Measurements from ENCODE around the gene PTPRD. TPM values are rescaled to one million over a fixed set of nuclear protein-coding genes. Genes with fewer than 3 reads are reported as not detected.

PTPRD gene
- total and polyA plus RNA-seq, 9 donors, result 16.2 to 231 (median 85.8) TPM

DNA sequence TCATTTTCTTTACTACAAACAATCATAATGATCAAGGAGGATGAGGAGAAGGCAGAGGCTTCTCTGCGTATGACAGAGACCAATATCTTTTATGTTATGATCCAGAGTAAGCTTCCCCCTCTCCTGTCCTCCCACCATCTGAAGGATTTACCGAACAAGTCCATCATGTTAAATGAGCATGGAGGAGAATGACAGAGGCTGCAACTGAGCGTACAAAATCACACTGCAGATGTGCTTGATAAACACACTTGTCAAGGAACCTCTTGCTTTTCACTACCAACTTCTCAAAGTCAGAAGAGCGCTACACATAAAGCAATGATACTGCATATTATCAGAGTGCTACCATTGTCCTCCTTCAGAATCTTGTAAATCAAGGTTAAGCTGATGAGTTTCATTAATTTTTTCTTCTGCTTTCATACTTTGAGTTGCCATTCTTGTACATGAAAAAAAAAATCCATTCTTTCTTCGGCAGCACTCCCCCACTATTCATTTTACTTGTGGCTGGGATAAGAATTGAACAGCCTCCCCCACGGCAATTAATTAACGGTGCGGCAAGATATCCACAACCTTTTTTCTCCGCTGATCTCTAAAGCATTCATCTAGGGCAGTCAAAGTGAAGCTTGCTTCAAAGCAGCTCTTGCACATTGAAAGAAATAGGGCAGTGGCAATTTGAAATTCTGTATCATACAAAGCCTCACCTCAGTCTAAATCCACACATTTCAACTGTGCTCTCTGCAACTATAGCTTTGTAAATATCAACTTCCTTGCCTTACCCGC is 2139.4 kb downstream of the PTPRD start:
- intact Hi-C loops (cut with DNase I), result loop anchor here in 1 of 4 donors (5.0 kb wide), 1 partner anchor 416 kb away; no protein-coding TSS in a partner anchor
- Histone ChIP-seq H3K4me1 (ENCODE audit: insufficient read depth) (no peaks in the 10 kb centered on the region), H3K4me3 (no peak overlapping the region), H3K27me3 (no peaks in the 10 kb centered on the region), H3K27ac (no peak overlapping the region), H3K36me3 (no peaks in the 10 kb centered on the region), H3K9me3 (no peaks in the 10 kb centered on the region)
- DNase-seq, result no peak
- TF ChIP-seq POLR2A (IDR thresholded peaks at IDR 0.05) (no peak), EP300 (IDR thresholded peaks at IDR 0.05) (no peak), CTCF (IDR thresholded peaks at IDR 0.05) (no peak)
- 78 to 81% (median 80%) methylated on average over 10 of the region's 10 CpGs for WGBS, 3 donors

- no peak overlapping the region for H3K4me3 ChIP-seq
- no peaks in the 10 kb centered on the region for H3K27me3 ChIP-seq
- no peak for TF ChIP-seq EP300 (IDR thresholded peaks at IDR 0.05)
- no peak for TF ChIP-seq CTCF (IDR thresholded peaks at IDR 0.05)
- no peak for TF ChIP-seq POLR2A (IDR thresholded peaks at IDR 0.05)
- H3K36me3 ChIP-seq, result no peaks in the 10 kb centered on the region
- no peaks in the 10 kb centered on the region for H3K9me3 ChIP-seq
- 38 to 53% (median 47%) methylated on average over 3 of the region's 3 CpGs for WGBS, 3 donors
- H3K4me1 ChIP-seq (ENCODE audit: insufficient read depth), result peaks cover 3% of the 10 kb centered on the region
- no peak overlapping the region for H3K27ac ChIP-seq
- DNase-seq, result no peak
- intact Hi-C loops (cut with DNase I), result no loop called here
These were observed 2144.7 kb downstream of the PTPRD start for GRCh38 chr9:8468045-8468637.

- Histone ChIP-seq H3K27me3 (no peaks in the 10 kb centered on the region), H3K4me3 (no peak overlapping the region), H3K36me3 (no peaks in the 10 kb centered on the region), H3K4me1 (ENCODE audit: insufficient read depth) (no peaks in the 10 kb centered on the region), H3K9me3 (no peaks in the 10 kb centered on the region), H3K27ac (no peak overlapping the region)
- 83 to 91% (median 85%) methylated on average over 2 of the region's 2 CpGs for WGBS, 3 donors
- TF ChIP-seq POLR2A (IDR thresholded peaks at IDR 0.05), result no peak
- no peak for TF ChIP-seq CTCF (IDR thresholded peaks at IDR 0.05)
- no peak for TF ChIP-seq EP300 (IDR thresholded peaks at IDR 0.05)
- DNase-seq, result no peak
- intact Hi-C loops (cut with DNase I), result no loop called here
These were observed 2155.0 kb downstream of the PTPRD start for GRCh38 chr9:8457816-8458215.

GRCh38 chr9:8457055-8457454 is 2155.7 kb downstream of the PTPRD start:
- Histone ChIP-seq H3K4me3 (no peak overlapping the region), H3K36me3 (no peaks in the 10 kb centered on the region), H3K9me3 (no peaks in the 10 kb centered on the region), H3K27me3 (no peaks in the 10 kb centered on the region), H3K4me1 (ENCODE audit: insufficient read depth) (no peaks in the 10 kb centered on the region), H3K27ac (no peak overlapping the region)
- no peak for DNase-seq
- no peak for TF ChIP-seq EP300 (IDR thresholded peaks at IDR 0.05)
- TF ChIP-seq CTCF (IDR thresholded peaks at IDR 0.05), result no peak
- TF ChIP-seq POLR2A (IDR thresholded peaks at IDR 0.05), result no peak
- WGBS, 3 donors, result 29 to 35% (median 34%) methylated on average over 5 of the region's 5 CpGs
- intact Hi-C loops (cut with DNase I), result no loop called here

Data from ovary (tissue), 9 donors.